GM21529 (cell line): Measurements from ENCODE around the gene CDH23.
A peak's percentile ranks its signal among the peaks of the same experiment; 100 is the strongest.

Experiments used
- ATAC-seq: cut with Tn5 transposase; IDR thresholded peaks from one replicate; pipeline ENCODE4 v1.9.1; 2021; ENCODE audit not compliant: unreplicated experiment

The CDH23 gene

GRCh38 chr10:71818674-71819260 is 422.0 kb downstream of the CDH23 start:
- no peak for ATAC-seq

GRCh38 chr10:71819441-71819861 is 422.7 kb downstream of the CDH23 start:
- ATAC-seq: no peak

GRCh38 chr10:71819985-71820384 is 423.3 kb downstream of the CDH23 start:
- ATAC-seq: no peak

GRCh38 chr10:71820966-71821365 is 424.2 kb downstream of the CDH23 start:
- ATAC-seq: no peak

- ATAC-seq: no peak
Observed at GRCh38 chr10:71821909-71822763, 425.4 kb downstream of the CDH23 start.

GRCh38 chr10:71823356-71823755 is 426.6 kb downstream of the CDH23 start:
- ATAC-seq: no peak

- no peak for ATAC-seq
Observed at GRCh38 chr10:71824333-71824732, 427.6 kb downstream of the CDH23 start.

GRCh38 chr10:71825217-71825616 is 428.5 kb downstream of the CDH23 start:
- no peak for ATAC-seq

GRCh38 chr10:71827852-71828251 is 431.1 kb downstream of the CDH23 start:
- ATAC-seq: no peak

GRCh38 chr10:71828702-71829101 is 432.0 kb downstream of the CDH23 start:
- ATAC-seq: no peak

- no peak for ATAC-seq
Observed at GRCh38 chr10:71829171-71829570, 432.5 kb downstream of the CDH23 start.

GRCh38 chr10:71829896-71830295 is 433.2 kb downstream of the CDH23 start:
- no peak for ATAC-seq

- ATAC-seq: no peak
Observed at GRCh38 chr10:71830726-71831125, 434.0 kb downstream of the CDH23 start.

- ATAC-seq: no peak
Observed at GRCh38 chr10:71831646-71832552, 435.2 kb downstream of the CDH23 start.

GRCh38 chr10:71832967-71833366 is 436.2 kb downstream of the CDH23 start:
- no peak for ATAC-seq

- no peak for ATAC-seq
Observed at GRCh38 chr10:71833451-71834342, 437.0 kb downstream of the CDH23 start.

- no peak for ATAC-seq
Observed at GRCh38 chr10:71834343-71834674, 437.6 kb downstream of the CDH23 start.

- ATAC-seq: peak; percentile 89
Observed at GRCh38 chr10:71835671-71836595, 439.2 kb downstream of the CDH23 start.

- ATAC-seq: peak; percentile 42
Observed at GRCh38 chr10:71836596-71836974, 439.9 kb downstream of the CDH23 start.
